ENCODE results near the gene TACC2.

Gene TACC2

GRCh38 chr10:122033224-122033926 is 44.4 kb downstream of the TACC2 start:
- peak in 1 of 3 experiments; percentile 30 for DNase-seq

- no peak for DNase-seq
Measured at GRCh38 chr10:122034149-122034756, 45.3 kb downstream of the TACC2 start.

GRCh38 chr10:122040786-122041185 is 51.8 kb downstream of the TACC2 start:
- DNase-seq, result no peak

GRCh38 chr10:122042836-122043235 is 53.9 kb downstream of the TACC2 start:
- DNase-seq, result no peak

GRCh38 chr10:122044045-122044661 is 55.2 kb downstream of the TACC2 start:
- DNase-seq, result peak in 2 of 3 experiments; percentile 4 to 9

GRCh38 chr10:122044713-122045112 is 55.8 kb downstream of the TACC2 start:
- peak in 1 of 3 experiments; percentile 12 for DNase-seq

- no peak for DNase-seq
Measured at GRCh38 chr10:122045212-122045611, 56.2 kb downstream of the TACC2 start.

GRCh38 chr10:122047560-122047959 is 58.6 kb downstream of the TACC2 start:
- no peak for DNase-seq

GRCh38 chr10:122049076-122049475 is 60.1 kb downstream of the TACC2 start:
- DNase-seq, result no peak

GRCh38 chr10:122050311-122050710 is 61.3 kb downstream of the TACC2 start:
- DNase-seq, result no peak

GRCh38 chr10:122050811-122051210 is 61.8 kb downstream of the TACC2 start:
- DNase-seq, result no peak

- peak in 2 of 3 experiments; percentile 1 to 6 for DNase-seq
Measured at GRCh38 chr10:122051609-122052385, 62.8 kb downstream of the TACC2 start.

- no peak for DNase-seq
Measured at GRCh38 chr10:122052701-122053100, 63.7 kb downstream of the TACC2 start.

GRCh38 chr10:122053314-122053713 is 64.4 kb downstream of the TACC2 start:
- DNase-seq, result no peak

- DNase-seq, result no peak
Measured at GRCh38 chr10:122054048-122055025, 65.4 kb downstream of the TACC2 start.

- DNase-seq, result no peak
Measured at GRCh38 chr10:122055252-122055651, 66.3 kb downstream of the TACC2 start.

GRCh38 chr10:122056431-122057094 is 67.6 kb downstream of the TACC2 start:
- no peak for DNase-seq

GRCh38 chr10:122057841-122058413 is 69.0 kb downstream of the TACC2 start:
- no peak for DNase-seq

- no peak for DNase-seq
Measured at GRCh38 chr10:122060250-122060649, 71.3 kb downstream of the TACC2 start.

- DNase-seq, result peak; percentile 43 to 64 (median 49)
Measured at GRCh38 chr10:122062831-122063674, 74.1 kb downstream of the TACC2 start.
